Karpas-422 (cell line): ENCODE data around the gene SLC15A3. TPM values are rescaled to one million over a fixed set of nuclear protein-coding genes. Genes with fewer than 3 reads are reported as not detected.

Experiments used
- DNase-seq: peaks from one replicate; pipeline ENCODE4 v3.0.0-alpha.2; 2015
- H2AFZ ChIP-seq: fragments of 200-600 bp; sonication (generic); 2 replicates; pipeline ENCODE4 v1.6.1; 2014; ENCODE audit warnings: antibody characterized with exemption, low read length, mixed read lengths
- H3K27ac ChIP-seq: fragments of 200-600 bp; sonication (generic); 2 replicates; pipeline ENCODE4 v1.5.1; 2014; ENCODE audit warnings: mild to moderate bottlenecking, low read length, moderate library complexity
- H3K27me3 ChIP-seq: fragments of 200-600 bp; sonication (generic); 2 replicates; pipeline ENCODE4 v1.6.1; 2014; ENCODE audit warnings: low read length, mixed read lengths
- H3K36me3 ChIP-seq: fragments of 200-600 bp; sonication (generic); 2 replicates; pipeline ENCODE4 v1.6.1; 2014; ENCODE audit warnings: low read length, mixed read lengths; ENCODE audit not compliant: insufficient read depth
- H3K4me1 ChIP-seq: fragments of 200-600 bp; sonication (generic); 2 replicates; pipeline ENCODE4 v1.6.1; 2014; ENCODE audit warnings: mild to moderate bottlenecking, low read length, mixed read lengths
- H3K4me2 ChIP-seq: fragments of 200-600 bp; sonication (generic); 2 replicates; pipeline ENCODE4 v1.6.1; 2014; ENCODE audit warnings: low read length, low read depth, mild to moderate bottlenecking; ENCODE audit not compliant: poor library complexity, severe bottlenecking
- H3K4me3 ChIP-seq: fragments of 200-600 bp; sonication (generic); 2 replicates; pipeline ENCODE4 v1.5.1; 2014; ENCODE audit warnings: mild to moderate bottlenecking, antibody characterized with exemption, low read length, mixed read lengths
- H3K79me2 ChIP-seq: fragments of 200-600 bp; sonication (generic); 2 replicates; pipeline ENCODE4 v1.6.1; 2014; ENCODE audit warnings: mild to moderate bottlenecking, low read length, mixed read lengths
- H3K9ac ChIP-seq: fragments of 200-600 bp; sonication (generic); 2 replicates; pipeline ENCODE4 v1.6.0; 2014; ENCODE audit warnings: low read length
- H3K9me2 ChIP-seq: fragments of 200-600 bp; sonication (generic), shearing (Covaris generic); replicated peaks from 2 replicates; pipeline ENCODE4 v1.6.0; 2014; ENCODE audit warnings: mild to moderate bottlenecking, low read length, moderate library complexity; ENCODE audit not compliant: insufficient read depth
- H3K9me3 ChIP-seq: fragments of 300-700, 200-600 bp; sonication (generic); 2 replicates; pipeline ENCODE4 v1.6.1; 2014; ENCODE audit warnings: low read length, mixed read lengths
- H4K20me1 ChIP-seq: fragments of 200-600 bp; sonication (generic); 2 replicates; pipeline ENCODE4 v1.6.1; 2014; ENCODE audit warnings: mild to moderate bottlenecking, antibody characterized with exemption, low read length, low read depth; ENCODE audit not compliant: insufficient read depth
- total RNA-seq: library from RNA; depleted of rRNA; stranded (reverse); fragments of >200 nt; shearing (Covaris generic); gene quantifications from 2 replicates; pipeline ENCODE4 v1.2.3, GENCODE V29; 2014; ENCODE audit warnings: low replicate concordance

The SLC15A3 gene
- total RNA-seq, 1 experiment from 2014 or later: 64.7 TPM

- H3K4me1 ChIP-seq: peaks cover 71% of the 10 kb centered on the region
- peak; percentile 83 for DNase-seq
- peak overlapping the region; percentile 79 for H3K9ac ChIP-seq
- H3K79me2 ChIP-seq: peaks cover 48% of the 10 kb centered on the region
- no peaks in the 10 kb centered on the region for H3K9me2 ChIP-seq
- peak overlapping the region; percentile 7; the same call in 1 of the 2 replicates for H2AFZ ChIP-seq
- no peaks in the 10 kb centered on the region for H4K20me1 ChIP-seq
- H3K27me3 ChIP-seq: no peaks in the 10 kb centered on the region
- H3K4me3 ChIP-seq: peak overlapping the region; percentile 85
- H3K9me3 ChIP-seq: no peaks in the 10 kb centered on the region
- H3K27ac ChIP-seq: peak overlapping the region; percentile 85
- peak overlapping the region; percentile 98 for H3K4me2 ChIP-seq
- peaks cover 9% of the 10 kb centered on the region for H3K36me3 ChIP-seq
Observed at GRCh38 chr11:60915248-60915914, 36.6 kb downstream of the SLC15A3 start.

GRCh38 chr11:60914633-60915247, 37.2 kb downstream of the SLC15A3 start:
- Histone ChIP-seq H3K4me1 (peaks cover 74% of the 10 kb centered on the region), H3K27ac (peak overlapping the region; percentile 85), H3K79me2 (peaks cover 48% of the 10 kb centered on the region), H3K27me3 (no peaks in the 10 kb centered on the region), H3K9me3 (no peaks in the 10 kb centered on the region), H3K9me2 (no peaks in the 10 kb centered on the region), H3K4me3 (peak overlapping the region; percentile 85), H3K9ac (peak overlapping the region; percentile 79), H3K4me2 (peak overlapping the region; percentile 98), H3K36me3 (peaks cover 3% of the 10 kb centered on the region; the same call in 1 of the 2 replicates), H4K20me1 (no peaks in the 10 kb centered on the region), H2AFZ (peak overlapping the region; percentile 25; the same call in 1 of the 2 replicates)
- peak; percentile 73 for DNase-seq

- Histone ChIP-seq H3K4me3 (peak within 1 kb of the TSS; percentile 85), H3K27ac (peak within 1 kb of the TSS; percentile 85), H3K9me3 (no peaks in the 10 kb centered on the region), H3K4me1 (peaks cover 67% of the 10 kb centered on the region), H4K20me1 (no peaks in the 10 kb centered on the region), H3K4me2 (peak within 1 kb of the TSS; percentile 98), H3K36me3 (no peaks in the 10 kb centered on the region), H3K79me2 (peaks cover 48% of the 10 kb centered on the region), H2AFZ (peak within 1 kb of the TSS; percentile 25; the same call in 1 of the 2 replicates), H3K9me2 (no peaks in the 10 kb centered on the region), H3K27me3 (no peaks in the 10 kb centered on the region), H3K9ac (peak within 1 kb of the TSS; percentile 79)
- peak; percentile 96 for DNase-seq
Observed at GRCh38 chr11:60913793-60914632, 38.0 kb downstream of the SLC15A3 start, which contains the start of gene TMEM109. Gene TMEM109 (plus strand): TSS chr11:60914158. CDS start chr11:60919694, 5,536 bp downstream.

DNA sequence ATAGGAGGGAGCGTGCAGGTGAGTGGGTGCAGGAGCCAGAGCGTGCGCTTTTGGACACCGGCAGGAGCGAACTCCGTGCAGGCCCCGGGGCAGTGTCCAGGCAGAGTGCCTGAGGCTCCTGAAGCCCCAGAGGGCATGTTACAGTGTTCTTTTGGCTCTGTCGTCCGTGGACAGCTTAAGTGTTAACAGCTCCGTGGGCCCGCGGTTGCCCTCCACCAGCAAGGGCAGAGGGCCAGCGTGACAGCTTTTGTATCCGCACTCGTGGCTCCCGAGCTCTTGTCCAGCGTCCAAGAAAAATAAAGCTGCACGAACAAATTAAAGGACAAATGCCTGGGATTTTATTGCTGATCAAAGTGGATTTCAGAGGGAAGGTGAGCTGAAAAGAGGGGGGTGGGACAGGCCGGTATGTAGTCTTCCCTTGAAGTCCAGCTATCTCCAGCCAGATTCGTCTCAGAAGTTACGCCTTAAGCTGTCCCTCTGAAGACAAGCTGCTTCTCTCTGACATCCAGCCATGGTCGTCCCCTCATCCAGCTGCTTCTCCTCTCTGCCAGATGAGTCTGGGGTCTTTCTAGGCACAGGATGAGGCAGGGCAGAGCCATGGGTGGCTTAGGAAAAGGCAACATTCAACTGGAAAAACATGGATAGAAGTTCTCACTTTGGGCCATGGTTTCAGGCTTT, 39.0 kb downstream of the SLC15A3 start:
- Histone ChIP-seq H2AFZ (peak overlapping the region; percentile 25; the same call in 1 of the 2 replicates), H3K4me1 (peaks cover 56% of the 10 kb centered on the region), H4K20me1 (no peaks in the 10 kb centered on the region), H3K9ac (peak overlapping the region; percentile 79), H3K27ac (no peak overlapping the region; the same call in 1 of the 2 replicates), H3K4me2 (peak overlapping the region; percentile 98), H3K9me3 (no peaks in the 10 kb centered on the region), H3K9me2 (no peaks in the 10 kb centered on the region), H3K36me3 (no peaks in the 10 kb centered on the region), H3K27me3 (no peaks in the 10 kb centered on the region), H3K79me2 (peaks cover 39% of the 10 kb centered on the region), H3K4me3 (peak overlapping the region; percentile 85)
- no peak for DNase-seq

DNA sequence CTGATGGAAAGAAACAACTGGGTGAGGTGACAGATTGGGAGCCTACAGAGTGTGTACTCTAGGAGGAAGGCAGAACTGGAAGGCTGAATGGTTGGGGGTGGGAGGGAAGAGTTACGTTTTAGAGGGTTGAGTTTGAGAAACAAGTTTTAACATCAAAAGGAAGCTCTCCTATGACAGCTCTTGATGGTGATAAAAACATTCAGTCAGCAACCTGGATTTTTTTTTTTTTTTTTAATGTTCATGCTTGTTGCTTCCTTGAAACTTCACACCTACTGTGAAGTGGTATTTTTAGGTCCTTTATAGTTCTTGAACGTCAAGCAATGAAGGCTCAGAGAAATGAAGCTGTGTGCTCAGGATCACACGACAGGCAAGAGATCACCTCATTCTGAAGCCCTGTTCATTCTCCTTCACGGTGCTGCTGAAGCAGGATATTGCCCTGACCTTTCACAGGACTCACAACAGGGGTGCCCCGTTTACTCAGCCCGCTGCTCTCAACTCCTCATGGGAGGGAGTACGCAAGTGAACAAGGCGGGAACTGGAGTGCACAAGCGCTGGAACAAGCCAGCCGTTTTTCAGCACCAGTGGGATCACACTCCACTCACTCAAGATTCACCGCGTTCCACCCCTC, 39.6 kb downstream of the SLC15A3 start:
- Histone ChIP-seq H2AFZ (no peak overlapping the region), H3K9me3 (no peaks in the 10 kb centered on the region), H3K4me1 (peaks cover 57% of the 10 kb centered on the region), H3K27ac (no peak overlapping the region), H3K9me2 (no peaks in the 10 kb centered on the region), H3K9ac (no peak overlapping the region), H3K4me2 (no peak overlapping the region), H3K79me2 (peaks cover 33% of the 10 kb centered on the region), H4K20me1 (no peaks in the 10 kb centered on the region), H3K36me3 (no peaks in the 10 kb centered on the region), H3K27me3 (no peaks in the 10 kb centered on the region), H3K4me3 (no peak overlapping the region)
- DNase-seq: no peak

- Histone ChIP-seq H2AFZ (no peak overlapping the region), H4K20me1 (no peaks in the 10 kb centered on the region; the same call in 1 of the 2 replicates), H3K79me2 (peaks cover 22% of the 10 kb centered on the region), H3K27me3 (no peaks in the 10 kb centered on the region), H3K9me2 (no peaks in the 10 kb centered on the region), H3K4me3 (no peak overlapping the region), H3K9ac (no peak overlapping the region), H3K4me2 (no peak overlapping the region), H3K4me1 (peaks cover 49% of the 10 kb centered on the region), H3K27ac (no peak overlapping the region), H3K9me3 (no peaks in the 10 kb centered on the region), H3K36me3 (no peaks in the 10 kb centered on the region)
- no peak for DNase-seq
Observed at GRCh38 chr11:60910711-60911380, 41.1 kb downstream of the SLC15A3 start.

- H3K9ac ChIP-seq: no peak overlapping the region
Observed at GRCh38 chr11:60910281-60910687, 41.7 kb downstream of the SLC15A3 start.

More at GRCh38 chr11:60910281-60910687, 41.7 kb downstream of the SLC15A3 start:
- no peaks in the 10 kb centered on the region for H3K27me3 ChIP-seq
- H3K4me1 ChIP-seq: peaks cover 44% of the 10 kb centered on the region
- no peak overlapping the region for H3K27ac ChIP-seq
- no peak overlapping the region for H2AFZ ChIP-seq
- no peak for DNase-seq
- no peak overlapping the region for H3K4me3 ChIP-seq
- no peaks in the 10 kb centered on the region for H3K9me3 ChIP-seq
- H3K79me2 ChIP-seq: peaks cover 22% of the 10 kb centered on the region
- no peak overlapping the region for H3K4me2 ChIP-seq
- H3K9me2 ChIP-seq: no peaks in the 10 kb centered on the region
- no peaks in the 10 kb centered on the region; the same call in 1 of the 2 replicates for H4K20me1 ChIP-seq
- no peaks in the 10 kb centered on the region for H3K36me3 ChIP-seq
